GM21367 (cell line): ENCODE data around the gene BBLN.

Experiments used
- ATAC-seq: cut with Tn5 transposase; IDR thresholded peaks from one replicate; pipeline ENCODE4 v1.9.1; 2021; ENCODE audit not compliant: unreplicated experiment

The BBLN gene

GRCh38 chr9:128188209-128188608, 28.1 kb downstream of the BBLN start:
- no peak for ATAC-seq

GRCh38 chr9:128190013-128190412, 29.9 kb downstream of the BBLN start:
- ATAC-seq = no peak

GRCh38 chr9:128190516-128191405, 30.7 kb downstream of the BBLN start:
- no peak for ATAC-seq

- ATAC-seq = peak; percentile 71
Measured at GRCh38 chr9:128191406-128192046, 31.5 kb downstream of the BBLN start, which contains the start of gene CIZ1. CIZ1 (minus strand) TSS chr9:128191572; CDS start chr9:128190857, 715 bp downstream.

- no peak for ATAC-seq
Measured at GRCh38 chr9:128192601-128193371, 32.7 kb downstream of the BBLN start.

GRCh38 chr9:128193469-128194096, 33.5 kb downstream of the BBLN start:
- no peak for ATAC-seq

- no peak for ATAC-seq
Measured at GRCh38 chr9:128201441-128202369, 41.6 kb downstream of the BBLN start.

- ATAC-seq = no peak
Measured at GRCh38 chr9:128202648-128203023, 42.6 kb downstream of the BBLN start.

GRCh38 chr9:128203024-128203706, 43.1 kb downstream of the BBLN start, which contains the start of gene DNM1:
DNM1 (plus strand) TSS chr9:128203379; CDS start chr9:128203471, 92 bp downstream.
- ATAC-seq = peak; percentile 60

- ATAC-seq = no peak
Measured at GRCh38 chr9:128203707-128204551, 43.9 kb downstream of the BBLN start.

GRCh38 chr9:128204858-128205257, 44.8 kb downstream of the BBLN start:
- no peak for ATAC-seq

- no peak for ATAC-seq
Measured at GRCh38 chr9:128205296-128205944, 45.4 kb downstream of the BBLN start.

GRCh38 chr9:128206484-128206883, 46.4 kb downstream of the BBLN start:
- ATAC-seq = no peak

GRCh38 chr9:128206916-128207910, 47.1 kb downstream of the BBLN start:
- no peak for ATAC-seq

- no peak for ATAC-seq
Measured at GRCh38 chr9:128208386-128208785, 48.3 kb downstream of the BBLN start.

- ATAC-seq = no peak
Measured at GRCh38 chr9:128208946-128209669, 49.0 kb downstream of the BBLN start.
